HepG2 (cell line): ENCODE data around the gene SLC5A6. TPM values are rescaled to one million over a fixed set of nuclear protein-coding genes. Genes with fewer than 3 reads are reported as not detected.

Source experiments
- EED ChIP-seq: sonication (generic); formaldehyde crosslinking; IDR thresholded peaks from 2 replicates; pipeline ENCODE4 v1.5.0; 2020; ENCODE audit warnings: mild to moderate bottlenecking, missing genetic modification reagents
- ELF3 ChIP-seq: IDR thresholded peaks from 2 replicates; pipeline ENCODE4 v1.6.1; 2016; ENCODE audit warnings: missing genetic modification reagents, missing compliant biosample characterization
- ELF4 ChIP-seq: sonication (generic); formaldehyde crosslinking; IDR thresholded peaks from 2 replicates; pipeline ENCODE4 v1.5.0; 2020; ENCODE audit warnings: missing genetic modification reagents, mild to moderate bottlenecking, moderate library complexity, borderline replicate concordance
- HDAC1 ChIP-seq: sonication (generic); formaldehyde crosslinking; IDR thresholded peaks from 2 replicates; pipeline ENCODE4 v1.5.1; 2020; ENCODE audit warnings: mild to moderate bottlenecking, missing genetic modification reagents
- IKZF1 ChIP-seq: fragments of 450-650 bp; IDR thresholded peaks from 2 replicates; pipeline ENCODE4 v1.7.1; 2016
- IRF2 ChIP-seq: IDR thresholded peaks from 2 replicates; pipeline ENCODE4 v1.6.1; 2018; ENCODE audit warnings: missing genetic modification reagents, missing compliant biosample characterization
- KDM2A ChIP-seq: sonication (generic); formaldehyde crosslinking; IDR thresholded peaks from 2 replicates; pipeline ENCODE4 v1.4.0; 2020; ENCODE audit warnings: low read depth, missing genetic modification reagents, borderline replicate concordance
- MAFF ChIP-seq: IDR thresholded peaks from 2 replicates; pipeline ENCODE4 v1.6.1; 2011; ENCODE audit warnings: low read depth, low read length, improper control_type of control experiment
- NR2F2 ChIP-seq: IDR thresholded peaks from 2 replicates; pipeline ENCODE4 v1.6.1; 2012; ENCODE audit warnings: low read depth, inconsistent platforms, borderline replicate concordance
- RARA ChIP-seq: IDR thresholded peaks from 2 replicates; pipeline ENCODE4 v1.6.1; 2016; ENCODE audit warnings: missing genetic modification reagents, missing compliant biosample characterization
- RBM39 ChIP-seq: fragments of 200-400 bp; formaldehyde crosslinking; IDR thresholded peaks from one replicate; pipeline ENCODE4 v1.6.1; 2018; ENCODE audit warnings: antibody characterized with exemption, mild to moderate bottlenecking, low read depth, low read length; ENCODE audit not compliant: poor library complexity, severe bottlenecking
- REL ChIP-seq: sonication (generic); formaldehyde crosslinking; conservative IDR thresholded peaks from 2 replicates; pipeline ENCODE4 v1.8.0; 2022; ENCODE audit warnings: mild to moderate bottlenecking, missing genetic modification reagents, moderate library complexity
- REST ChIP-seq, 2 experiments: IDR thresholded peaks; 2 replicates each; pipeline ENCODE4 v1.6.1; 2011 to 2012; ENCODE audit warnings: low read length in 2 of 2, borderline replicate concordance in 1 of 2, low read depth in 1 of 2, mild to moderate bottlenecking in 1 of 2, moderate library complexity in 1 of 2
- TCF7 ChIP-seq: sonication (generic); IDR thresholded peaks from 2 replicates; pipeline ENCODE4 v1.6.1; 2016; ENCODE audit warnings: antibody characterized with exemption, low read depth
- ZNF17 ChIP-seq: sonication (generic); formaldehyde crosslinking; IDR thresholded peaks from 2 replicates; pipeline ENCODE4 v1.5.0; 2020; ENCODE audit warnings: mild to moderate bottlenecking, missing genetic modification reagents
- ZNF414 ChIP-seq: sonication (generic); formaldehyde crosslinking; IDR thresholded peaks from 2 replicates; pipeline ENCODE4 v1.5.0; 2020; ENCODE audit warnings: missing genetic modification reagents
- ZNF431 ChIP-seq: sonication (generic); formaldehyde crosslinking; IDR thresholded peaks from 2 replicates; pipeline ENCODE4 v1.9.0; 2022; ENCODE audit warnings: missing genetic modification reagents, low read depth, mild to moderate bottlenecking, borderline replicate concordance
- ZNF572 ChIP-seq: sonication (generic); formaldehyde crosslinking; IDR thresholded peaks from 2 replicates; pipeline ENCODE4 v1.5.1; 2020; ENCODE audit warnings: mild to moderate bottlenecking, missing genetic modification reagents
- ZNF577 ChIP-seq: sonication (generic); formaldehyde crosslinking; IDR thresholded peaks from 2 replicates; pipeline ENCODE4 v1.4.0; 2020; ENCODE audit warnings: mild to moderate bottlenecking, low read depth, missing genetic modification reagents, borderline replicate concordance
- ZNF784 ChIP-seq: sonication (generic); formaldehyde crosslinking; IDR thresholded peaks from 2 replicates; pipeline ENCODE4 v1.5.1; 2020; ENCODE audit warnings: missing genetic modification reagents, mild to moderate bottlenecking, borderline replicate concordance
- polyA plus RNA-seq, 8 experiments: library from polyadenylated mRNA; depleted of rRNA in 3 of 8; stranded (reverse) in 7 of 8; unstranded in 1 of 8; fragments of >200 nt; fragmentation: Illumina TruSeq in 4 of 8; extraction: Trizol in 4 of 8; gene quantifications; 2 replicates each; pipeline versions ENCODE4 v1.2.1 to v1.2.3, GENCODE V29; 2011 to 2016; ENCODE audit warnings: low read depth in 4 of 8, missing spikeins in 1 of 8, mixed read lengths in 1 of 8; ENCODE audit not compliant: insufficient read depth in 1 of 8
- total RNA-seq, 5 experiments: library from RNA; depleted of rRNA; stranded (reverse); fragments of >200 nt; fragmentation: Illumina TruSeq; extraction: Trizol; gene quantifications; 2 replicates each; pipeline ENCODE4 v1.2.3, GENCODE V29; 2016; ENCODE audit warnings: low read depth in 1 of 5
- TF ChIP-seq, protein P1 (sequence below): sonication (generic); formaldehyde crosslinking; IDR thresholded peaks from 2 replicates; pipeline ENCODE4 v1.4.0; 2020; ENCODE audit warnings: missing genetic modification reagents
- TF ChIP-seq, protein P2 (sequence below): IDR thresholded peaks from 2 replicates; pipeline ENCODE4 v1.6.1; 2016; ENCODE audit warnings: missing biosample characterization, missing genetic modification reagents, low read depth

Gene SLC5A6
- total and polyA plus RNA-seq, 2 of the 13 experiments (the other 11 are each of a cell fraction or from before 2014, with no cell fraction given) = 135 to 417 TPM

- peak in 1 of 2 experiments; percentile 36; a peak in 1 of 4 replicates for TF ChIP-seq REST (IDR thresholded peaks at IDR 0.05; ENCODE audit: borderline replicate concordance in 1 of 2, low read depth in 1 of 2, low read length in 2 of 2)
- TF ChIP-seq, protein P1, sequence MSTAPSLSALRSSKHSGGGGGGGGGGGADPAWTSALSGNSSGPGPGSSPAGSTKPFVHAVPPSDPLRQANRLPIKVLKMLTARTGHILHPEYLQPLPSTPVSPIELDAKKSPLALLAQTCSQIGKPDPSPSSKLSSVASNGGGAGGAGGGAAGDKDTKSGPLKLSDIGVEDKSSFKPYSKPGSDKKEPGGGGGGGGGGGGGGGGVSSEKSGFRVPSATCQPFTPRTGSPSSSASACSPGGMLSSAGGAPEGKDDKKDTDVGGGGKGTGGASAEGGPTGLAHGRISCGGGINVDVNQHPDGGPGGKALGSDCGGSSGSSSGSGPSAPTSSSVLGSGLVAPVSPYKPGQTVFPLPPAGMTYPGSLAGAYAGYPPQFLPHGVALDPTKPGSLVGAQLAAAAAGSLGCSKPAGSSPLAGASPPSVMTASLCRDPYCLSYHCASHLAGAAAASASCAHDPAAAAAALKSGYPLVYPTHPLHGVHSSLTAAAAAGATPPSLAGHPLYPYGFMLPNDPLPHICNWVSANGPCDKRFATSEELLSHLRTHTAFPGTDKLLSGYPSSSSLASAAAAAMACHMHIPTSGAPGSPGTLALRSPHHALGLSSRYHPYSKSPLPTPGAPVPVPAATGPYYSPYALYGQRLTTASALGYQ = no peak
- TF ChIP-seq, protein P2, sequence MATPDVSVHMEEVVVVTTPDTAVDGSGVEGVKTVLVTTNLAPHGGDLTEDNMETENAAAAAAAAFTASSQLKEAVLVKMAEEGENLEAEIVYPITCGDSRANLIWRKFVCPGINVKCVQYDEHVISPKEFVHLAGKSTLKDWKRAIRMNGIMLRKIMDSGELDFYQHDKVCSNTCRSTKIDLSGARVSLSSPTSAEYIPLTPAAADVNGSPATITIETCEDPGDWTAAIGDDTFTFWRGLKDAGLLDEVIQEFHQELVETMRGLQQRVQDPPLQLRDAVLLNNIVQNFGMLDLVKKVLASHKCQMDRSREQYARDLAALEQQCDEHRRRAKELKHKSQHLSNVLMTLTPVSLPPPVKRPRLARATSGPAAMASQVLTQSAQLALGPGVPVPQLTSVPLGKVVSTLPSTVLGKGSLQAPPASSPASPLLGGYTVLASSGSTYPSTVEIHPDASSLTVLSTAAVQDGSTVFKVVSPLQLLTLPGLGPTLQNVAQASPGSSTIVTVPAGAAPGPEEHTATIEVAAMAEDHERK (CRISPR knock-in tag) = no peak
- no peak; the same call in 1 of the 2 replicates for TF ChIP-seq HDAC1 (CRISPR knock-in tag)
- TF ChIP-seq ZNF414 (CRISPR knock-in tag) = no peak
- TF ChIP-seq ZNF431 (CRISPR knock-in tag) = no peak
- no peak for TF ChIP-seq RBM39
- no peak for TF ChIP-seq TCF7
- peak; percentile 66; the same call in 1 of the 2 replicates for TF ChIP-seq IRF2 (CRISPR knock-in tag)
- TF ChIP-seq REL = no peak
- TF ChIP-seq ELF3 (CRISPR knock-in tag) = peak; percentile 97
- TF ChIP-seq EED (CRISPR knock-in tag) = no peak
- no peak for TF ChIP-seq NR2F2
- TF ChIP-seq ELF4 (CRISPR knock-in tag) = no peak; the same call in 1 of the 2 replicates
- TF ChIP-seq ZNF577 (CRISPR knock-in tag) = no peak
- no peak for TF ChIP-seq IKZF1
- TF ChIP-seq ZNF17 = no peak
- 0 out of 2 replicates have a peak, but pooled peaks have one; percentile 35 for TF ChIP-seq KDM2A (CRISPR knock-in tag)
- no peak for TF ChIP-seq MAFF
- TF ChIP-seq RARA (CRISPR knock-in tag) = peak; percentile 57
- TF ChIP-seq ZNF572 = no peak
- TF ChIP-seq ZNF784 = no peak
Measured at GRCh38 chr2:27185331-27186026, 26.6 kb downstream of the SLC5A6 start (continued).
